MM.1S (cell line): ENCODE results near the gene MTHFD1.

Source experiments
- DNase-seq: peaks from one replicate; pipeline ENCODE4 v3.0.0-alpha.2; 2015
- H2AFZ ChIP-seq: fragments of 300-600 bp; sonication (generic); 2 replicates; pipeline ENCODE4 v1.6.0; 2016; ENCODE audit warnings: antibody characterized with exemption, low read length
- H3F3A ChIP-seq: fragments of 300-600 bp; sonication (generic); 2 replicates; pipeline ENCODE4 v1.6.1; 2016; ENCODE audit warnings: mild to moderate bottlenecking, antibody characterized with exemption, low read length, moderate library complexity, mixed read lengths; ENCODE audit not compliant: insufficient read depth
- H3K27ac ChIP-seq: fragments of 300-600 bp; sonication (generic); 2 replicates; pipeline ENCODE4 v1.5.1; 2016; ENCODE audit warnings: mild to moderate bottlenecking, low read length
- H3K27me3 ChIP-seq: fragments of 300-600 bp; sonication (generic); replicated peaks from 2 replicates; pipeline ENCODE4 v1.6.0; 2016; ENCODE audit warnings: low read length; ENCODE audit not compliant: insufficient read depth
- H3K36me3 ChIP-seq: fragments of 300-600 bp; sonication (generic); replicated peaks from 2 replicates; pipeline ENCODE4 v1.6.1; 2016; ENCODE audit warnings: mild to moderate bottlenecking, low read length, mixed read lengths; ENCODE audit not compliant: insufficient read depth
- H3K4me1 ChIP-seq: fragments of 300-600 bp; sonication (generic); 2 replicates; pipeline ENCODE4 v1.6.1; 2016; ENCODE audit warnings: low read length, mixed read lengths
- H3K4me2 ChIP-seq: fragments of 300-600 bp; sonication (generic); 2 replicates; pipeline ENCODE4 v1.6.0; 2016; ENCODE audit warnings: low read depth, low read length
- H3K4me3 ChIP-seq: fragments of 300-600 bp; sonication (generic); 2 replicates; pipeline ENCODE4 v1.5.1; 2016; ENCODE audit warnings: low read length, mixed read lengths
- H3K79me2 ChIP-seq: fragments of 300-600 bp; sonication (generic); 2 replicates; pipeline ENCODE4 v1.6.1; 2016; ENCODE audit warnings: mixed run types, low read length, mixed read lengths
- H3K9ac ChIP-seq: fragments of 300-600 bp; sonication (generic); 2 replicates; pipeline ENCODE4 v1.6.1; 2016; ENCODE audit warnings: low read length, mixed read lengths
- H3K9me2 ChIP-seq: fragments of 300-600 bp; sonication (generic); replicated peaks from 2 replicates; pipeline ENCODE4 v1.6.1; 2016; ENCODE audit warnings: mild to moderate bottlenecking, low read length, mixed read lengths; ENCODE audit not compliant: insufficient read depth
- H3K9me3 ChIP-seq: fragments of 300-600 bp; sonication (generic); replicated peaks from 2 replicates; pipeline ENCODE4 v1.6.1; 2016; ENCODE audit warnings: mild to moderate bottlenecking, low read length, mixed read lengths; ENCODE audit not compliant: insufficient read depth
- H4K20me1 ChIP-seq: fragments of 300-600 bp; sonication (generic); 2 replicates; pipeline ENCODE4 v1.6.1; 2016; ENCODE audit warnings: mild to moderate bottlenecking, low read length, moderate library complexity, mixed read lengths; ENCODE audit not compliant: insufficient read depth
- EZH2 ChIP-seq: fragments of 300-600 bp; sonication (generic); optimal IDR thresholded peaks from 2 replicates; pipeline ENCODE3; 2017; ENCODE audit warnings: low read depth, mild to moderate bottlenecking, antibody characterized with exemption, low read length, mixed read lengths
- EZH2phosphoT487 ChIP-seq: fragments of 300-600 bp; sonication (generic); IDR thresholded peaks from 2 replicates; pipeline ENCODE4 v1.6.1; 2018; ENCODE audit warnings: antibody characterized with exemption, low read length
- TF ChIP-seq, protein P1 (sequence below): fragments of 300-600 bp; sonication (generic); IDR thresholded peaks from 2 replicates; pipeline ENCODE4 v1.5.1; 2016; ENCODE audit warnings: antibody characterized with exemption, low read length, mixed read lengths

MTHFD1 gene

DNA sequence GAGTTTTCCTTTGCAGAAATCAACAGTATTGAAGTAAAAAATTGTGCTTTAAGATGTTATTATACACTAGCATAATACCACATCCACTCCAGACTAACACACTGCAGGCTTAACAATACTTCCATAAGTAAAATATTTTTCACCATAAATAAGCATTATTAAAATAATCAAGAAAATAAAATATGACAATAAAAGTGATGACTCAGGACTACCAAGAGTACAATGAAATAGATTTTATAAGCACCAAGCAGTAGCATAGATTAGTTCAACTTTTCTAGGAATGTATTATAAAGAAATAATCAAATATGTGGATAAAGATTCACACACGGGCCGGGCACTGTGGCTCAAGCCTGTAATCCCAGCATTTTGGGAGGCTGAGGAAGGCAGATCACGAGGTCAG is 40.4 kb upstream of the MTHFD1 start:
- no peaks in the 10 kb centered on the region for H3K79me2 ChIP-seq
- H3K9me2 ChIP-seq, result no peaks in the 10 kb centered on the region
- H3K27me3 ChIP-seq, result no peaks in the 10 kb centered on the region
- no peak overlapping the region for H2AFZ ChIP-seq
- no peak overlapping the region for H3K27ac ChIP-seq
- no peaks in the 10 kb centered on the region for H3K36me3 ChIP-seq
- H3K9me3 ChIP-seq, result no peaks in the 10 kb centered on the region
- H3K4me1 ChIP-seq, result no peaks in the 10 kb centered on the region
- H3K9ac ChIP-seq, result no peak overlapping the region
- TF ChIP-seq, protein P1, sequence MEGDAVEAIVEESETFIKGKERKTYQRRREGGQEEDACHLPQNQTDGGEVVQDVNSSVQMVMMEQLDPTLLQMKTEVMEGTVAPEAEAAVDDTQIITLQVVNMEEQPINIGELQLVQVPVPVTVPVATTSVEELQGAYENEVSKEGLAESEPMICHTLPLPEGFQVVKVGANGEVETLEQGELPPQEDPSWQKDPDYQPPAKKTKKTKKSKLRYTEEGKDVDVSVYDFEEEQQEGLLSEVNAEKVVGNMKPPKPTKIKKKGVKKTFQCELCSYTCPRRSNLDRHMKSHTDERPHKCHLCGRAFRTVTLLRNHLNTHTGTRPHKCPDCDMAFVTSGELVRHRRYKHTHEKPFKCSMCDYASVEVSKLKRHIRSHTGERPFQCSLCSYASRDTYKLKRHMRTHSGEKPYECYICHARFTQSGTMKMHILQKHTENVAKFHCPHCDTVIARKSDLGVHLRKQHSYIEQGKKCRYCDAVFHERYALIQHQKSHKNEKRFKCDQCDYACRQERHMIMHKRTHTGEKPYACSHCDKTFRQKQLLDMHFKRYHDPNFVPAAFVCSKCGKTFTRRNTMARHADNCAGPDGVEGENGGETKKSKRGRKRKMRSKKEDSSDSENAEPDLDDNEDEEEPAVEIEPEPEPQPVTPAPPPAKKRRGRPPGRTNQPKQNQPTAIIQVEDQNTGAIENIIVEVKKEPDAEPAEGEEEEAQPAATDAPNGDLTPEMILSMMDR, result no peak
- TF ChIP-seq EZH2phosphoT487, result no peak
- TF ChIP-seq EZH2, result no peak
- no peak overlapping the region for H3K4me2 ChIP-seq
- no peaks in the 10 kb centered on the region for H3F3A ChIP-seq
- no peak overlapping the region for H3K4me3 ChIP-seq
- no peak for DNase-seq
- H4K20me1 ChIP-seq, result no peaks in the 10 kb centered on the region

DNA sequence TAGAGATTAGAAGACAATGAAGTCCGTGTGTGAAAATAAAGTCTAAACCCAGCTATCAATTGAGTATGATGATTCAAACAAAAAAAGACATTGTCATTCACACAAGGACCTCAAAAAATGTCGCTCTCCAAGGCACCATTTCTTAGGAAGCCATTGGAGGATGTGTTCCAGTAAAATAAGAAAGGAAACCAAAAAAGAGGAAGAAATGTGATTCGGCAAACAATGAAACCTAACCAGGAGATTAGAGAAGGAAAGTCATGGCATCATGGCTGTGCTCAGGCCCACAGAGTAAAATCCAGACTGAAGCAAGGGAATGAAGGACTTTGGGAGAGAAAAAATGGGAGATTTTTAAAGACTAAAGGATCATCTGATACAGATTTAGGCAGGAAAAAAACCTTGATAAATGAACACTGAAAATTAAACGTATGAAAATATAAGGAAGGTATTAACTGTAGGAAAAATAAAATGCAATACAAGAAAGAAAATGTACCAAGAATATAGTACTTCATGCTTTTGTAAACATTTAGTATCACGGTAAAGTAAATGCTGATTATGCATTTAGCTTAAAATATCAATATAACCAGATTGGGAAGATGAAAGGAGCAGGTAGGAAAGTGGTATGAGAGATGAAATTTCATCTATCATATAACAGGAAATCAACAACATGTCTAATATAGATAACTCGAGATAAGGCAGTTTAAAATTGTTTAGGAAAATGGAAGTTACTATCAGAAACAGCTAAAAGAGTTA is 38.2 kb upstream of the MTHFD1 start:
- TF ChIP-seq EZH2 (no peak), EZH2phosphoT487 (no peak)
- TF ChIP-seq, protein P1, result no peak

DNA sequence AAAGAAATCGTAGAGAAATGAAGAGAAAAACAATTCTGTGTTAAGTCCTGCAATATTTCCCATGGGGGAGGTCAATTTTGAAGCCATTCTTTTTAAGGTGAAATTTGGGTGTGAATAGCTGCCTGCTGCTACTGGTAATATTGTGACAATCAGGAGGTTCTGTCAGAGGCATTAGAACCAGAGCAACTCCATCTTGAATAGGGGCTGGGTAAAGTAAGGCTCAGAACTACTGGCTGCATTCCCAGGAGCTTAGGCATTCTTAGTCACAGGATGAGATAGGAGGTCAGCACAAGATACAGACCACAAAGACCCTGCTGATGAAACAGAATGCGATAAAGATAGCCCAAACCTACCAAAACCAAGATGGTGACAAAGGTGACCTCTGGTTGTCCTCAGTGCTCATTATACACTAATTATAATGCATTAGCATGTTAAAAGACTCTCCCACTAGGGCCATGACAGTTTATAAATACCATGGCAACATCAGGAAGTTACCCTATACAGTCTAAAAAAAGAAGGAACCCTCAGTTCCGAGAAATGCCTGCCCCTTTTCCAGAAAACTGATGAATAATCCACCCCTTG is 24.8 kb upstream of the MTHFD1 start:
- Histone ChIP-seq H3K9ac (no peak overlapping the region), H4K20me1 (no peaks in the 10 kb centered on the region), H3K36me3 (no peaks in the 10 kb centered on the region), H3K9me3 (no peaks in the 10 kb centered on the region), H2AFZ (no peak overlapping the region), H3K4me3 (no peak overlapping the region), H3K9me2 (no peaks in the 10 kb centered on the region), H3K27me3 (no peaks in the 10 kb centered on the region), H3K4me2 (no peak overlapping the region), H3K4me1 (no peaks in the 10 kb centered on the region), H3K79me2 (no peaks in the 10 kb centered on the region), H3F3A (no peaks in the 10 kb centered on the region), H3K27ac (no peak overlapping the region)
- DNase-seq, result no peak
- TF ChIP-seq, protein P1, result no peak
- TF ChIP-seq EZH2 (no peak), EZH2phosphoT487 (no peak)

More for the DNA sequence above, 38.2 kb upstream of the MTHFD1 start:
- no peaks in the 10 kb centered on the region for H3K9me3 ChIP-seq
- no peak overlapping the region for H3K27ac ChIP-seq
- H3K4me2 ChIP-seq, result no peak overlapping the region
- H4K20me1 ChIP-seq, result no peaks in the 10 kb centered on the region
- DNase-seq, result no peak
- no peaks in the 10 kb centered on the region for H3K36me3 ChIP-seq
- H3K4me1 ChIP-seq, result no peaks in the 10 kb centered on the region
- H3K9ac ChIP-seq, result no peak overlapping the region
- H3K79me2 ChIP-seq, result no peaks in the 10 kb centered on the region
- no peaks in the 10 kb centered on the region for H3K27me3 ChIP-seq
- no peak overlapping the region for H2AFZ ChIP-seq
- H3F3A ChIP-seq, result no peaks in the 10 kb centered on the region
- no peaks in the 10 kb centered on the region for H3K9me2 ChIP-seq
- H3K4me3 ChIP-seq, result no peak overlapping the region
